Liver (tissue), 9 donors: ENCODE results near the gene COX18. TPM values are rescaled to one million over a fixed set of nuclear protein-coding genes. Genes with fewer than 3 reads are reported as not detected.

Experiments
- DNase-seq: peaks from one replicate; pipeline ENCODE4 v3.0.0-alpha.2; 2017; ENCODE audit warnings: low spot score
- H3K27ac ChIP-seq, 2 donors: one replicate each; pipeline ENCODE4 v1.7.0; 2013; ENCODE audit warnings: inconsistent platforms in 2 of 2, low read length in 2 of 2, control low read depth in 1 of 2, low read depth in 1 of 2, mild to moderate bottlenecking in 1 of 2
- H3K27me3 ChIP-seq, 4 donors: one replicate each; pipeline versions ENCODE4 v1.6.1 to v1.7.0; 2013; ENCODE audit warnings: low read length in 3 of 4, inconsistent platforms in 1 of 4, mild to moderate bottlenecking in 1 of 4, moderate library complexity in 1 of 4; ENCODE audit not compliant: control insufficient read depth in 4 of 4, insufficient read depth in 4 of 4
- H3K36me3 ChIP-seq, 4 donors: one replicate each; pipeline versions ENCODE4 v1.6.1 to v1.7.0; 2013; ENCODE audit warnings: low read length in 3 of 4, mild to moderate bottlenecking in 3 of 4, low read depth in 1 of 4, moderate library complexity in 1 of 4; ENCODE audit not compliant: control insufficient read depth in 4 of 4, insufficient read depth in 3 of 4
- H3K4me1 ChIP-seq, 4 donors: one replicate each; pipeline versions ENCODE4 v1.6.1 to v1.7.0; 2013; ENCODE audit warnings: low read length in 3 of 4, mild to moderate bottlenecking in 3 of 4, moderate library complexity in 1 of 4; ENCODE audit not compliant: control insufficient read depth in 4 of 4, insufficient read depth in 4 of 4
- H3K4me3 ChIP-seq, 3 donors: one replicate each; pipeline versions ENCODE4 v1.6.1 to v1.7.0; 2013; ENCODE audit warnings: low read length in 3 of 3, control low read depth in 1 of 3, low read depth in 1 of 3, mild to moderate bottlenecking in 1 of 3
- H3K9ac ChIP-seq, 2 donors: one replicate each; pipeline ENCODE4 v1.7.0; 2013; ENCODE audit warnings: low read length in 2 of 2, mild to moderate bottlenecking in 2 of 2, moderate library complexity in 2 of 2, control low read depth in 1 of 2, low read depth in 1 of 2
- H3K9me3 ChIP-seq, 4 donors: one replicate each; pipeline versions ENCODE4 v1.6.1 to v1.7.0; 2013; ENCODE audit warnings: low read length in 3 of 4; ENCODE audit not compliant: control insufficient read depth in 4 of 4
- ATF3 ChIP-seq: IDR thresholded peaks from 2 replicates; pipeline ENCODE4 v1.6.1; 2016; ENCODE audit warnings: antibody characterized with exemption
- CTCF ChIP-seq: fragments of 150-350 bp; IDR thresholded peaks from 2 replicates; pipeline ENCODE4 v1.5.1; 2017; ENCODE audit warnings: improper control_type of control experiment, low read depth, low read length; ENCODE audit not compliant: missing input control
- EGR1 ChIP-seq, 2 donors: IDR thresholded peaks; 2 replicates each; pipeline ENCODE4 v1.6.1; 2016 to 2018; ENCODE audit warnings: antibody characterized with exemption in 2 of 2, low read depth in 2 of 2
- FOXA1 ChIP-seq: IDR thresholded peaks from 2 replicates; pipeline ENCODE4 v1.6.1; 2016; ENCODE audit warnings: antibody characterized with exemption
- FOXA2 ChIP-seq: IDR thresholded peaks from 2 replicates; pipeline ENCODE4 v1.6.1; 2016; ENCODE audit warnings: antibody characterized with exemption
- GABPA ChIP-seq, 2 donors: IDR thresholded peaks in 1 of 2; conservative IDR thresholded peaks in 1 of 2; 2 replicates each; pipeline ENCODE4 v1.6.1; 2016; ENCODE audit warnings: antibody characterized with exemption in 2 of 2, mild to moderate bottlenecking in 1 of 2, moderate library complexity in 1 of 2
- HNF4A ChIP-seq, 2 donors: conservative IDR thresholded peaks; 2 replicates each; pipeline ENCODE4 v1.6.1; 2016; ENCODE audit warnings: antibody characterized with exemption in 2 of 2, mild to moderate bottlenecking in 2 of 2
- HNF4G ChIP-seq: IDR thresholded peaks from 2 replicates; pipeline ENCODE4 v1.6.1; 2016; ENCODE audit warnings: antibody characterized with exemption
- JUND ChIP-seq, 2 donors: IDR thresholded peaks; 2 replicates each; pipeline ENCODE4 v1.6.1; 2016; ENCODE audit warnings: antibody characterized with exemption in 2 of 2
- MAX ChIP-seq: IDR thresholded peaks from 2 replicates; pipeline ENCODE4 v1.6.1; 2016; ENCODE audit warnings: antibody characterized with exemption
- NR2F2 ChIP-seq: IDR thresholded peaks from 2 replicates; pipeline ENCODE4 v1.6.1; 2016; ENCODE audit warnings: antibody characterized with exemption
- RAD21 ChIP-seq, 2 donors: IDR thresholded peaks; 2 replicates each; pipeline ENCODE4 v1.6.1; 2016; ENCODE audit warnings: antibody characterized with exemption in 2 of 2, mild to moderate bottlenecking in 2 of 2
- REST ChIP-seq: IDR thresholded peaks from 2 replicates; pipeline ENCODE4 v1.6.1; 2016; ENCODE audit warnings: antibody characterized with exemption, mild to moderate bottlenecking
- RXRA ChIP-seq, 2 donors: IDR thresholded peaks; 2 replicates each; pipeline ENCODE4 v1.6.1; 2017 to 2018; ENCODE audit warnings: antibody characterized with exemption in 2 of 2, mild to moderate bottlenecking in 1 of 2
- SP1 ChIP-seq: IDR thresholded peaks from 2 replicates; pipeline ENCODE4 v1.6.1; 2018; ENCODE audit warnings: antibody characterized with exemption, mild to moderate bottlenecking
- TAF1 ChIP-seq: conservative IDR thresholded peaks from 2 replicates; pipeline ENCODE4 v1.6.1; 2016; ENCODE audit warnings: antibody characterized with exemption, mild to moderate bottlenecking
- YY1 ChIP-seq: IDR thresholded peaks from 2 replicates; pipeline ENCODE4 v1.6.1; 2016; ENCODE audit warnings: antibody characterized with exemption, mild to moderate bottlenecking
- ZBTB33 ChIP-seq: IDR thresholded peaks from 2 replicates; pipeline ENCODE4 v1.6.1; 2016; ENCODE audit warnings: antibody characterized with exemption
- WGBS: extraction: QIAGEN DNeasy Blood & Tissue Kit; methylation state at CpG from one replicate; pipeline ENCODE4 v1.1.7; 2013; 5-methylcytosine and 5-hydroxymethylcytosine counted together
- polyA plus RNA-seq, 2 donors: library from polyadenylated mRNA; stranded (reverse) in 1 of 2; unstranded in 1 of 2; fragments of 200-250 nt in 1 of 2; fragments of >200 nt in 1 of 2; fragmentation: Nextera tagmentation in 1 of 2; extraction: Ambion mirVana in 1 of 2; gene quantifications; one replicate each; pipeline versions ENCODE4 v1.2.1 to v1.2.3, GENCODE V29; 2013 to 2015
- total RNA-seq, 2 donors: library from RNA; depleted of rRNA; stranded (reverse); fragments of >200 nt; gene quantifications; one replicate each; pipeline ENCODE4 v1.2.3, GENCODE V29; 2014
- donor health status: healthy.
- donor health status: healthy.
- donor health status: healthy.
- donor health status: healthy.
- donor health status: healthy.

COX18 gene
- total and polyA plus RNA-seq, 4 donors = 6.2 to 27.3 (median 18.4) TPM

- TF ChIP-seq RXRA (IDR thresholded peaks at IDR 0.05) (no peak), HNF4A (conservative IDR thresholded peaks at IDR 0.05) (no peak), SP1 (no peak), CTCF (no peak), FOXA1 (no peak), NR2F2 (no peak), ZBTB33 (no peak), EGR1 (IDR thresholded peaks at IDR 0.05; ENCODE audit: low read depth in 2 of 2) (no peak), RAD21 (IDR thresholded peaks at IDR 0.05) (no peak), YY1 (no peak), JUND (IDR thresholded peaks at IDR 0.05) (no peak), HNF4G (no peak), MAX (no peak), GABPA (IDR thresholded peaks at IDR 0.05 in 1 of 2, conservative IDR thresholded peaks at IDR 0.05 in 1 of 2) (no peak), FOXA2 (no peak), TAF1 (no peak), ATF3 (no peak), REST (no peak)
- DNase-seq = no peak
- Histone ChIP-seq H3K9me3 (no peaks in the 10 kb centered on the region), H3K27me3 (no peaks in the 10 kb centered on the region), H3K27ac (no peak overlapping the region), H3K9ac (no peak overlapping the region), H3K4me1 (peaks cover 0 to 8% (median 4%) of the 10 kb centered on the region in 4 donors), H3K36me3 (peaks cover 7 to 45% (median 29%) of the 10 kb centered on the region in 4 donors), H3K4me3 (no peak overlapping the region)
- 96% methylated on average over 7 of the region's 7 CpGs for WGBS
Observed at GRCh38 chr4:73099143-73099542, 29.6 kb upstream of the COX18 start.
